SHP77 treated with DMSO at 0.1 percent for 48 hours (cell line): Measurements from ENCODE around the gene SFRP5.

ENCODE experiments used
- DNase-seq: peaks from one replicate; lab custom pipeline; 2025; lab: John Stamatoyannopoulos, UW

SFRP5 gene

DNA sequence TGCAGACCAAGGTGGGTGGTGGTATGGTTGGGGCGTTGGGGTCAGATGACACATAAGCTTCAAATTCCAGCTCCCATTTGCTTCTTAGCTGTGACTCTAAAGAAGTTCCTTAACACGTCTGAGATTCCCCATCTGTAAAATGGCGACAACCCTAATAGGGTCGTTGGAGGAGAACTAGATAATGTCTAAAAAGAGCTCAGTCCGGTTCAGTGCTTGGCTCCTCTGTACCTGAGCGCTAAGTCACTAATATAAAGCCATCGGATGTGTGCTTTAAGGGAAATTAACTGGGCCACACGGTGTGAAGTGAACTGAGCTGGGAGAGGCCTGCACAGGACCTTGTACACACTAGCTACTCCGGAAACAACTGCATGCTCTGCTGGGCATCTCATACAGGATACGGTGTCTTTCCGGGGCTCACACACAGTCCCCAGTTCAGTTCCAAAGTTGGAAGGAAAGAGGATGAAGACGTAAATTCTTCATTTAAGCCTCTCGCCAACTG, 35.3 kb downstream of the SFRP5 start:
- DNase-seq: no peak

DNA sequence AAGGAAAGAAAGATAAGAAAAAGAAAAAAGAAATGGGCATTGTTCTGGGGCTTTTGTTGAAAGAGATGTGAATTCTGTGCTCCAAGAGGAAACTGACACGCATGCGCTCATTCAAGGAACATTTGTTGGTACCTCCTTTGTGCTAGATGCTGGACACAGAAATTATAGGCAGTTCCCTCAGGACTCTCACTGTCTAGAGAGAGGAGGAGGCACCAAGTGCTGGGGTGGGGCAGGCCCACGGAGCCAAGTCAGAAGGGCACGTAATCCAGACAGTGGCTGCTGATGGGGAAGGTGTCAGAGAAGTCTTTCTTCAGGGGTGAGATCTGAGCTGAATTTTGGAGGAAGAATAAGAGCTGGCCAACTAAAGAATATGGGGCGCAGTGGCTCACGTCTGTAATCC, 37.8 kb downstream of the SFRP5 start:
- no peak for DNase-seq

DNA sequence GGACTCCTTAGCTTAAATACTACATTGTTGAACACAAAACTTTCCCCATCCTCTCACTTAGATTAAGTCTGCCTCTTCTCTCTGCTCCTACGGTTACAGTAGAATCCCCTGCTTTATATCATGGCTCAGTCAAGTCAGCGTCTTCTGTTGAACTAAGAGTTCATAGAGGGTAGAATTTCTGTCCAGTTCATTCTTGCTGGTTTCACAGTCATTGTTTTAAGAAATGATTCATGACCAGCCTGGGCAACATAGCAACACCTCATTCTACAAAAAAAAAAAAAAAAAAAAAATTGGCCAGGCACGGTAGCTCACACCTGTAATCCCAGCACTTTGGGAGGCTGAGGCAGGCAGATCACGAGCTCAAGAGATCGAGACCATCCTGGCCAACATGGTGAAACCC, 38.5 kb downstream of the SFRP5 start:
- no peak for DNase-seq

DNA sequence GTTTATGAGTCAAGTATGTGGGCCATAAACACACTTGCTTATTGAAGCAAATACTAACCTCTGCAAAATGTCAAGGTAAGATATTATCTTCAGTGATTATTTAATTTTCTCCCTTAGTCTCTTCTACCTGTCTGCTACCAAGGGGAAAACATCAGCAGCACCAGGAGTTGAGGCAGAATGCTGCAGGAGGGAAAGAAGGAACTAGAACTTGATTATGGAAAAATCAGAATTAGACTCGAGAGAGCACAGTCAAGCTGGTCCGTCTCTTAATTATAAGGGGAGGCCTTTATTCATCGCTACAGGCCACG, 39.8 kb downstream of the SFRP5 start:
- DNase-seq: no peak

DNA sequence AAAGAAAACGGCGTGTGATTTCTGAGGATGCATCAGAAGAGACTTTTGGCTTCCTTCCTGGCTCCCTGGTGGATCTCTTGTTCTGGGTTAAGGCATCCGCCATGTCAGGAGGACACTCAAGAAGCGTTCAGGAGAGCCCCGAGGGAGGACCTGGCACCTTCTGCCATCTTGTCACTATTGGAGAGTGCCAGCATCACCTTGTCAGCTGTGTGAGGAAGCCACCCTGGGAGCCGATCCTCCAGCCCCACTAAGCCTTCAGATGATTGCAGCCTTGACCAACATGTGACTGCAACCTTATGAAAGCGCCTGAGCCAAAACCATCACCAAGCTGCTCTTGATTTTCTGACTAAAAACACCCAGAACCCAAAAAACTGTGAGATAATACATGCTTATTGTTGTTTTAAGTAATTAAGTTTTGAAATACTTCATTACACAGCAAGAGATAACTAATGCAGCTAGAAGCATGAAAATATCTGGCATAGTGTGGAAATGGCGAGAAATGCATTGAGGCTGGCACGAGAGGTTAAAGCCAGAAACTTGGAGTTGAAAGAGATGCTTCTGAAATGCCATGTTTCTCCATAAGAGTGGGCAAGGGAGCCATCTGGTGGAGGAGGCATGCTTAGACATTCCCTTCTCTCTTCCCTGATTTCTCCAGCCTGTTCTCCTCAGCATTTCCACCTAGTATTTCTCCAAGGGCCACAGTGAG, 40.3 kb downstream of the SFRP5 start:
- DNase-seq: peak; percentile 33

DNA sequence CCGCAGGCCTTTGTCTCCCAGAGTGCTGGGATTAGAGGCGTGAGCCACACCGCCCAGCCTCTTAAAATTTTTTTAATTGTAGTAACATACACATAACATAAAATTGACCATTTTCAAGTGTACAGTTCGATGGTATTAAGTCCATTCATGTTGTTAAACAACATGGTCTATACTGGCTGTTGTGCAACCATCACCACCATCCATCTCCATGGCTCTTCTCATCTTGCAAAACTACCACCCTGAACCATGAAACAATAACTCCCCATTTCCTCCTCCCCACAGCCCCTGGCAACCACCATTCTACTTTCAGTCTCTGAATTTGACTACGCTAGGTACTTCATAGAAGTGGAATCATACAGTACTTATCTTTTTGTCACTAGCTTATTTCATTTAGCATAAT, 42.8 kb downstream of the SFRP5 start:
- no peak for DNase-seq

DNA sequence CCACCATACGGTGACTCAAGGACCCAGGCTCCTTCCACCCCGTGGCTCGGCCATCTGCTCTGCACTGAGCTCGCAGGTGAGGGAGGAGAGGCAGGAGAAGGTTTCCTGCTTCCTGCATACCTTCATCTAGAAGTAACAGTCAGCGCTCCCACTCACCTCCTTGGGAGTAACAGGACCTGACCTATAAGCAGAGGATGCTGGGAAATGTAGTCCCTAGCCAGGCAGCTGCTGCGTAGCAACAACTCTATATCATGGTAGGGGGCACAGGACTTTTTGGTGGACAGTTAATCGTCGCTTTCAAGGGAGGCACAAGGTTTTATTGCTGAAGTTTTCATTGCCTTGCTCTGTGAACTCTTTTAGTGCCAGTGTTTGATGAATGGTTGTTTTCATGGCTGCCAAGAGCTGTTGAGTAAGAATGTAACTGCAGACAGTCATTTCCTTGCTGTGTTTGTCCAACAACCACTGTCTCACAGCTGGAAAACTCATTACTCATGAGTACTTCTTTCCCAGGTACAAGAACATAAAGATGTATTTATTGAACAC, 45.1 kb downstream of the SFRP5 start:
- DNase-seq: no peak

DNA sequence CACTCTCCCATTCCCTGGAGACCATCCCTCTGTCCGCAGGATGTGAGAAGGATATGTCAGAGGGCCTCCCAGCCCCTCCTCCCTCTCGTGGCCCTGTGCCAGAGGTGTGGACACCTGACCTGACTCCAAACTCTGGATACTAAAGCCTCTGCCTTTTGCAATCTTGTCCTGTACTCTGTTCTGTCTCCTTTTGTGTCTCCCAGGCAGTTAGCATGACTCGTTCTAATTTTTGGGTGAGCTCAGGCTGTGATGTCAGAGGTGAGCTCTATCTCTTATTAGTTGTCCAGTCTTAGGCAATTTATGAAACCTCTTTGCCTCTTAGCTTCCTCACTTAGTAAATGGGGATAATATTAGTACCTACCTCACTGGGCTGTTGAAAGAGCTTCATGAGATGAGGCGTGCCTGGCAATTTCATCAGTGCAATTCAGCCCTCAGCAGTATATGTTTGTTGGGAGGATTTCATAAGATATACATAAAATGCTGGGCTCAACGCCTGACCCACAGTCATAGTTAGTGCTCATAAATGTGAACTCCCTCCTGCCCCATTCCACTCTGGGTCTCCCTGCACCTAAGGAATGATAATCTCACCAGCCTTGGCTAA, 47.4 kb downstream of the SFRP5 start:
- DNase-seq: no peak

DNA sequence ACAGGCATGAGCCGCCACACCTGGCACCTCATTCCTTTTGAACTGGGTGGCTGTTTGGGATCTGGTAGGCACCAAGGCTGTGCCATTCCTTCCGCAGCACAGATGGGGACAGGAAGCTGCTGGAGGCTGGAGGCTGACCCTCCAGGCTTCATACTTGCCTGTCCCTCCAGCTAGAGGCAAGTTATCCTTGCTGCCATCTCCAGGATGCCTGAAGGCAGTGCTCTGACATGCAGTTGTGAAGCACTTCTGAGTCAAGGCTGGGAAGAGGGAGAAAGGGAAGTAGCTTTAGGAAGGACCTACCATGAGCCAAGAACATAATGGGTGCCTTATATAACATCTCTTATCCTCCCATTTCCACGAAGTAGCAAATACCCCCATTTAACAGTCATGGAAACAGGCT, 48.8 kb downstream of the SFRP5 start:
- no peak for DNase-seq

DNA sequence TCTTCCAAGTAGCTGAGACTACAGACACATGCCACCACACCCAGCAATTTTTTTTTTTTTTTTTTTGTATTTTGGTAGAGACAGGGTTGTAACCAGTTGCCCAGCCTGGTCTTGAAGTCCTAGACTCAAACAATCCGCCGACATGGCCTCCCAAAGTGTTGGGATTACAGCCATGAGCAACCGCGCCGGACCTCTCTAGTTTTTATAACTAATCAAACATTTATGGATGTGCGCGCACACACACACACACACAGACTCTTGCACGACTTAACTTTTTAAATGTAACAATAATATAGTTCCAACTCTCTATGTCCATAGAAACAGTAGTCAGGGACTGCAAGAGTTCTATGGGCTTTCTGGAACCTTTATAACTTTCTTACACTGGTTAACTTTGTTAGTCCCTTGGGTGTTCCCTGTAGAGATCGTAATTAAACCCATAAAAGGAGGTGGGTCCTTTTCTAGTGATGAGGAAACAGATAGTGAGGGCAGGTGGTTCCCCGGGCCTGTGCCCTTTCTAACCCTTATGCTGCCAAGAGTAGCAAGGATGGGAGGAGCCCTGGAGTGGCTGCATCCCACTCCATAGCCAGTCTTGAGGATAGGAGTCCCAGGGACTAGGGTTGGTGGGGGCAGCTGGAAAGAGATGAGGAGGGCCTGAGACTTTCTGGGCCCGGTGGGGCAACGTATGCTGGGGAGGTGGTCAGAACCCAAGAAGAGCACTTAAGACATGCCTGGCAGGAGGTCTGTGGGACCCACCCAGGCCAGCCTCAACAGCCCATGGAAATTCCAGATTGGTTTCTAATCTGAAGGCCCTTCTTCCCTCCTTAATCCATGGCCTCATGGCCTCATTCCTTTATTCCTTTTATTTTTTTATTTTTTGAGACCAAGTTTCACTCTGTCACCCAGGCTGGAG, 49.7 kb downstream of the SFRP5 start:
- no peak for DNase-seq

DNA sequence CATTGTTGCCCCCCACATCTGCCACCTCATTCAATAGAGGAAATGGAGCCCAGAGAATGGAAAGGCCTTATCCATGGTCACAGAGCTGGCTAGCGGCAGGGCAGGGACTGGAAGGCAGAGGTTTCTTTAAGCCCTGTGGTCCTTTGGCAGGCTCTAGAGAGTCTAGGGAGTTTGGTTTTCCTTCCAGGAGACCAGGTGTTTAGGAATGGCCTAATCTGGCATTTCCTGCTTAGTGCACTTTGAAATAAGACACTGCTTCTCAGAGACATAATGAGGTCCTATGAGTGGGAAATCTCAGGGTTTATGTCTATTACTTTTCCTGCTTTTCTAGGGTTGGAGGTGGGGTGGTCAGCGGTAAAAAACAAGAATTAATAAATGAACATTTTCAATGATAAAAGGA, 52.2 kb downstream of the SFRP5 start:
- DNase-seq: no peak

DNA sequence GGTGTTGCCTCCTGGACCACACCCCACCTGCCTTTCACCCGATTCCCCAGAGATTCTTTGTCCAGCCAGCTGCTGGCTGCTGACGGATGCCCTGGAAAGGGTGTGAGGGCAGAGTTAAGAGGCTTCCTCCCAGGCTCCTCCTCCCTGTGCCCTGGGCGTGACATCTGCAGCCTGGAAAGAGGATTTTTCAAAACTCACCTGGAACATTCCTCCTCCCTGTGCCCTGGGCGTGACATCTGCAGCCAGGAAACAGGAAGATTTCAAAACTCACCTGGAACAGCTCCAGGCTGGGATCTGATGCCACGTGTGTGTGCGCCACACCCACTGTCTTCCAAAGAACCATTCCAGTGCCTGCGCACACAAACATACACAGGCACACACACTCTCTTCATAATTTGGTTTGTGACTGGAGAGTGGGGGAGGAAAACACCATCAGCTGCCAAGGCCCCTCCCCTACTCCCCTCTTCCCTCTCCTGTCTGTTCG, 53.1 kb downstream of the SFRP5 start:
- DNase-seq: peak; percentile 31

DNA sequence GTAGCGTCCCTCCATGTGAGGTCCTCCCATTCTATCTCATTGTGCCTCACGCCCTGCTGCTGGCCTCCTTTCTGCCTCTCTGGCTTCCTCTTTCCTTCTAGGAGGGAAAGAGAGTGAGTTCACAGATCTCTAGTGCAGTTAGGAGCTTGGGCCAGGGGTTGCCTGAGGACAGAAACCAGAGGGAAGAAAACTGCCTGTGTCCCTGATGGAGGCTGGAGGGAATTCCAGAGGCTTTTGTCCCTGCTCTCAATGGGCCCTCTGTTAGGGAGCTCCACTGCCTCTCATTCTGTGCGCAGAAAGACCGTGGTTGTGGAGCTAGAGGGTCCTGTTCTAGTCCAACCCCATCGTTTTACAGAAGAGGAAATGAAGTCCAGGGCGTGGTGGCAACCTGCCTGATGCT, 53.6 kb downstream of the SFRP5 start:
- DNase-seq: no peak

DNA sequence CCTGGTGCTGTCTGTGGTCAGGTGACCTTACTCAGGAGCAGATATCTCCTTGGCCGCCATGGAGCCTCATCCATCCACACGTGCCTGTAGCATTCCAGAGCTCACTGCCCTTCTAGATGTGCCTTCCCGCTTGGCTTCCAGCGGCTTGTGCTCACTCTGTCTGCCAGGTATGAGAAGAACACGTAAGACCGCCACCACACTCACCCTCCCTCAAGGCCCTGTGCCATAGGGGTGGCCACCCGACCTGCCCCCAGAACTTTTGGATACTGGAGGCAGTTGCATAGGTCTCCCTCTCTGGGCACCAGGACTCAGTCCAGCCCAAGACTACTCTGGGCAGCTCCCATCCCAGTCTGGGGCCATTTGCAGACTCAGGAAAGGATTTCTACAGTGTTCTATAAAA, 54.2 kb downstream of the SFRP5 start:
- DNase-seq: no peak
